Caco-2 (cell line): ENCODE data around the gene METTL25B. TPM values are rescaled to one million over a fixed set of nuclear protein-coding genes. Genes with fewer than 3 reads are reported as not detected.

Source experiments
- BruUV-seq: library from RNA; stranded (reverse); fragments of 400-500 nt; replicated peaks from 2 replicates; lab custom pipeline; 2021; lab: Mats Ljungman, UMichigan
- CTCF ChIA-PET: fragments of 300-600 bp; sonication (Branson Sonifier 250); formaldehyde crosslinking; loops from one replicate; lab custom pipeline; 2022; ENCODE audit warnings: antibody characterized with exemption; lab: Charles Lee
- POLR2A ChIA-PET: fragments of 300-600 bp; sonication (Branson Sonifier 250); formaldehyde crosslinking; loops from one replicate; lab custom pipeline; 2022; ENCODE audit warnings: antibody characterized with exemption; lab: Charles Lee
- DNase-seq, 2 experiments: peaks; one replicate each; pipeline versions ENCODE4 v3.0.0 to v3.0.0-alpha.2; 2020 to 2022
- H3K27me3 ChIP-seq: replicated peaks from 2 replicates; pipeline ENCODE4 v1.6.0; 2011; ENCODE audit warnings: low read length; ENCODE audit not compliant: control insufficient read depth, insufficient read depth
- H3K36me3 ChIP-seq: 2 replicates; pipeline ENCODE4 v1.5.1; 2011; ENCODE audit warnings: low read length; ENCODE audit not compliant: control insufficient read depth, insufficient read depth
- H3K4me1 ChIP-seq: fragments of 250-450 bp; sonication (Bioruptor Pico); 2 replicates; pipeline ENCODE4 v1.5.1; 2020; ENCODE audit warnings: mild to moderate bottlenecking
- H3K4me3 ChIP-seq: 2 replicates; pipeline ENCODE4 v1.5.1; 2011; ENCODE audit warnings: low read depth, mild to moderate bottlenecking, control low read depth, low read length
- H3K9me3 ChIP-seq: fragments of 250-450 bp; sonication (Bioruptor Pico); 2 replicates; pipeline ENCODE4 v1.5.1; 2020; ENCODE audit warnings: mild to moderate bottlenecking, moderate library complexity
- H3K27ac Mint-ChIP-seq: one replicate; pipeline ENCODE4 v1.8.0; 2022; ENCODE audit warnings: mixed read lengths; ENCODE audit not compliant: unreplicated experiment
- H3K27me3 Mint-ChIP-seq: one replicate; pipeline ENCODE4 v1.8.0; 2022; ENCODE audit warnings: mixed read lengths; ENCODE audit not compliant: insufficient read depth, unreplicated experiment
- H3K36me3 Mint-ChIP-seq: one replicate; pipeline ENCODE4 v1.8.0; 2022; ENCODE audit warnings: mild to moderate bottlenecking, mixed read lengths; ENCODE audit not compliant: insufficient read depth, unreplicated experiment
- H3K4me1 Mint-ChIP-seq: one replicate; pipeline ENCODE4 v1.8.0; 2022; ENCODE audit warnings: low read depth, mixed read lengths; ENCODE audit not compliant: unreplicated experiment
- H3K4me3 Mint-ChIP-seq: one replicate; pipeline ENCODE4 v1.8.0; 2022; ENCODE audit warnings: mild to moderate bottlenecking, moderate library complexity, mixed read lengths; ENCODE audit not compliant: unreplicated experiment
- H3K9me3 Mint-ChIP-seq: one replicate; pipeline ENCODE4 v1.8.0; 2022; ENCODE audit warnings: mixed read lengths; ENCODE audit not compliant: unreplicated experiment
- intact Hi-C: fragments of 100-400 bp; cut with micrococcal nuclease; formaldehyde crosslinking; loops from one replicate; pipeline ENCODE4 v1.10.0; 2022; ENCODE audit not compliant: unreplicated experiment
- total RNA-seq: library from RNA; stranded (reverse); gene quantifications from 2 replicates; pipeline ENCODE4 v1.2.3, GENCODE V29; 2022
- TF ChIP-seq, protein P1 (sequence below), 2 experiments: fragments of 200-600 bp in 1 of 2; IDR thresholded peaks; 1 replicate in 1 of 2; 2 replicates in 1 of 2; pipeline versions ENCODE4 v1.5.1 to v1.8.0; 2011 to 2022; ENCODE audit warnings: antibody characterized with exemption in 1 of 2, control low read depth in 1 of 2, inconsistent platforms in 1 of 2, low read depth in 1 of 2, low read length in 1 of 2, mild to moderate bottlenecking in 1 of 2, moderate library complexity in 1 of 2; ENCODE audit not compliant: insufficient read depth in 1 of 2, severe bottlenecking in 1 of 2, unreplicated experiment in 1 of 2

The METTL25B gene
- total RNA-seq, 1 experiment from 2014 or later = 26.6 TPM

DNA sequence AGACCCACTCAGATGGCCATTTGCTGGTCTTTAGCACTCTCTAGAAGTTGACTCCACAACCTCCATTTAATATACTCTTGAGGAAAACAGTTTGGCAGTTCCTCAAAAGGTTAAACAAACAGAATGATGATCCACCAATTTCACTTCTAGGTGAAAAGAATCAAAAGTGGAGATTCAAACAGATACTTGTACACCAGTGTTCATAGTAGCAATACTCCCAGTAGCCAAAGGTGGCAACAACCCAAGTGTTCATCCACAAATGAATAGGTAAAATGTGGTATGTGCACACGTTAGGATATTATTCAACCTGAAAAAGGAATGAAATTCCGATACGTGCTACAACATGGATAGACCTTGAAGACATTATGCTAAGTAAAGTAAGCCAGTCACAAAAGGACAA, 45.3 kb downstream of the METTL25B start:
- no peak overlapping the region for H3K27ac Mint-ChIP-seq
- Histone ChIP-seq H3K27me3 (no peaks in the 10 kb centered on the region), H3K4me3 (no peak overlapping the region), H3K4me1 (peaks cover 12% of the 10 kb centered on the region; the same call in 1 of the 2 replicates), H3K36me3 (peaks cover 4% of the 10 kb centered on the region), H3K9me3 (no peaks in the 10 kb centered on the region)
- no peak overlapping the region for H3K4me3 Mint-ChIP-seq
- BruUV-seq = no TSS peak
- peaks cover 39% of the 10 kb centered on the region for H3K4me1 Mint-ChIP-seq
- no peak for DNase-seq
- H3K27me3 Mint-ChIP-seq = no peaks in the 10 kb centered on the region
- TF ChIP-seq, protein P1, sequence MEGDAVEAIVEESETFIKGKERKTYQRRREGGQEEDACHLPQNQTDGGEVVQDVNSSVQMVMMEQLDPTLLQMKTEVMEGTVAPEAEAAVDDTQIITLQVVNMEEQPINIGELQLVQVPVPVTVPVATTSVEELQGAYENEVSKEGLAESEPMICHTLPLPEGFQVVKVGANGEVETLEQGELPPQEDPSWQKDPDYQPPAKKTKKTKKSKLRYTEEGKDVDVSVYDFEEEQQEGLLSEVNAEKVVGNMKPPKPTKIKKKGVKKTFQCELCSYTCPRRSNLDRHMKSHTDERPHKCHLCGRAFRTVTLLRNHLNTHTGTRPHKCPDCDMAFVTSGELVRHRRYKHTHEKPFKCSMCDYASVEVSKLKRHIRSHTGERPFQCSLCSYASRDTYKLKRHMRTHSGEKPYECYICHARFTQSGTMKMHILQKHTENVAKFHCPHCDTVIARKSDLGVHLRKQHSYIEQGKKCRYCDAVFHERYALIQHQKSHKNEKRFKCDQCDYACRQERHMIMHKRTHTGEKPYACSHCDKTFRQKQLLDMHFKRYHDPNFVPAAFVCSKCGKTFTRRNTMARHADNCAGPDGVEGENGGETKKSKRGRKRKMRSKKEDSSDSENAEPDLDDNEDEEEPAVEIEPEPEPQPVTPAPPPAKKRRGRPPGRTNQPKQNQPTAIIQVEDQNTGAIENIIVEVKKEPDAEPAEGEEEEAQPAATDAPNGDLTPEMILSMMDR (IDR thresholded peaks at IDR 0.05; ENCODE audit: insufficient read depth in 1 of 2, low read depth in 1 of 2, low read length in 1 of 2, severe bottlenecking in 1 of 2, unreplicated experiment in 1 of 2) = peak; percentile 10 to 22
- H3K36me3 Mint-ChIP-seq = peaks cover 65% of the 10 kb centered on the region
- no peaks in the 10 kb centered on the region for H3K9me3 Mint-ChIP-seq
- ChIA-PET CTCF (interaction anchor here (1.2 kb wide), 1 partner anchor 47 kb away, joined by 7 read pairs; no protein-coding TSS in a partner anchor), POLR2A (no interaction called here)
- intact Hi-C loops = no loop called here

DNA sequence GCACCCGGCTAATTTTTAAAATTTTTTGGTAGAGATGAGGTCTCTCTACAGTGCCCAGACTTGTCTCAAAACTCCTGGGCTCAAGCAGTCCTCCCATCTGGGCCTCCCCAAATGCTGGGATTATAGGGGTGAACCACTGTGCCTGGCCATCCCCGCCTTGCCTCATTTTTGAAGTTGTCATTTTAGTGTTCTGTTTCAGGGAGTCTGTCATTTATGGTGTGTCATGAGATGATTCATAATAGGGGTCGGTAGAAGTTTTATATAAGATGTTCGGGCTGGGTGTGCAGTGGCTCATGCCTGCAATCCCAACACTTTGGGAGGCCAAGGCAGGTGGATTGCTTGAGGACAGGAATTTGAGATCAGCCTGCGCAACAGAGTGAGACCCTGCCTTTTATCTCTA, 47.5 kb downstream of the METTL25B start:
- H3K36me3 Mint-ChIP-seq = peaks cover 49% of the 10 kb centered on the region

DNA sequence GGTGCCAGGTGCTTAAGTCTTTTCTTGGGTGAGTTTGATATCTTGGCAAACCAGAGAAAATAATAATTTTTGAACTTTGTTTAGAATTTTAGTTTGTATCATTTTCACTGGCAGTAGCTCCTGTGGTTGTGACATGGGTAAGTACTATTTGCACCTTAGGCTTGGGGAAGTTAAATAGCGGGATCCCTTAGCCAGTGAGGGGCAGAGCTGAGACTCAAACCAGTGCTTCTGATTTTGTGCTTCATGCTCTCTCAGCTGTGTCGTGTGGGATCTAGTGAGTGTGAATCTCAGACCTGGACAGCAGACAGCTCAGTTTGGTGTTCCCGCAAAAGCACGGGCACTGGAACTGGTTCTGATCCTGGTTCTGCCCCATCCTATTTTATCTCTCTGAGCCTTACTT, 48.7 kb downstream of the METTL25B start:
- no TSS peak for BruUV-seq
- POLR2A ChIA-PET = no interaction called here
- Histone ChIP-seq H3K4me1 (peaks cover 4% of the 10 kb centered on the region; the same call in 1 of the 2 replicates), H3K27me3 (no peaks in the 10 kb centered on the region), H3K9me3 (no peaks in the 10 kb centered on the region), H3K4me3 (no peak overlapping the region), H3K36me3 (peaks cover 1% of the 10 kb centered on the region; the same call in 1 of the 2 replicates)
- TF ChIP-seq, protein P1 (IDR thresholded peaks at IDR 0.05; ENCODE audit: insufficient read depth in 1 of 2, low read depth in 1 of 2, low read length in 1 of 2, severe bottlenecking in 1 of 2, unreplicated experiment in 1 of 2) = no peak
- intact Hi-C loops = no loop called here
- no peak for DNase-seq
- Mint-ChIP-seq H3K27ac (no peak overlapping the region), H3K4me1 (peaks cover 13% of the 10 kb centered on the region), H3K4me3 (no peak overlapping the region), H3K27me3 (no peaks in the 10 kb centered on the region), H3K36me3 (peaks cover 52% of the 10 kb centered on the region), H3K9me3 (no peaks in the 10 kb centered on the region)
- CTCF ChIA-PET = interaction anchor here (0.9 kb wide), 1 partner anchor 51 kb away, joined by 4 read pairs; no protein-coding TSS in a partner anchor

More for the DNA sequence above, 47.5 kb downstream of the METTL25B start:
- POLR2A ChIA-PET = no interaction called here
- BruUV-seq = no TSS peak
- Histone ChIP-seq H3K4me3 (no peak overlapping the region), H3K27me3 (no peaks in the 10 kb centered on the region), H3K4me1 (peaks cover 4% of the 10 kb centered on the region; the same call in 1 of the 2 replicates), H3K9me3 (no peaks in the 10 kb centered on the region), H3K36me3 (peaks cover 3% of the 10 kb centered on the region)
- TF ChIP-seq, protein P1 (IDR thresholded peaks at IDR 0.05; ENCODE audit: insufficient read depth in 1 of 2, low read depth in 1 of 2, low read length in 1 of 2, severe bottlenecking in 1 of 2, unreplicated experiment in 1 of 2) = no peak
- Mint-ChIP-seq H3K4me1 (peaks cover 21% of the 10 kb centered on the region), H3K9me3 (no peaks in the 10 kb centered on the region), H3K27ac (no peak overlapping the region), H3K4me3 (no peak overlapping the region), H3K27me3 (no peaks in the 10 kb centered on the region)
- no peak for DNase-seq
- CTCF ChIA-PET = no interaction called here
- intact Hi-C loops = no loop called here
